Jurkat, Clone E6-1 (cell line): ENCODE data around the gene COMMD1. TPM values are rescaled to one million over a fixed set of nuclear protein-coding genes. Genes with fewer than 3 reads are reported as not detected.
A peak's percentile ranks its signal among the peaks of the same experiment; 100 is the strongest.
"Not testable (repeated sequence)": the region's sequence is repeated elsewhere in the genome, so short reads cannot be mapped to it uniquely, and the experiment has no call there.

ENCODE experiments used
- DNase-seq: peaks from one replicate; pipeline ENCODE4 v3.0.0-alpha.2; 2011; ENCODE audit warnings: low read depth, low spot score
- H3K4me3 ChIP-seq: 2 replicates; pipeline ENCODE4 v1.5.1; 2011; ENCODE audit warnings: mild to moderate bottlenecking, low read length, control low read depth, moderate library complexity
- polyA plus RNA-seq: library from polyadenylated mRNA; unstranded; fragments of >200 nt; gene quantifications from one replicate; pipeline ENCODE4 v1.2.1, GENCODE V29; 2012; ENCODE audit warnings: missing spikeins; ENCODE audit not compliant: insufficient read length, insufficient read depth

COMMD1 gene
- polyA plus RNA-seq = 148 TPM

- peak; percentile 70 for DNase-seq
- peak within 1 kb of the TSS; percentile 95 for H3K4me3 ChIP-seq
Observed at GRCh38 chr2:61905372-61906185, at the start of gene COMMD1. TSS of gene COMMD1 (plus strand) at chr2:61905674. CDS start at chr2:61905679, 5 bp downstream.

DNA sequence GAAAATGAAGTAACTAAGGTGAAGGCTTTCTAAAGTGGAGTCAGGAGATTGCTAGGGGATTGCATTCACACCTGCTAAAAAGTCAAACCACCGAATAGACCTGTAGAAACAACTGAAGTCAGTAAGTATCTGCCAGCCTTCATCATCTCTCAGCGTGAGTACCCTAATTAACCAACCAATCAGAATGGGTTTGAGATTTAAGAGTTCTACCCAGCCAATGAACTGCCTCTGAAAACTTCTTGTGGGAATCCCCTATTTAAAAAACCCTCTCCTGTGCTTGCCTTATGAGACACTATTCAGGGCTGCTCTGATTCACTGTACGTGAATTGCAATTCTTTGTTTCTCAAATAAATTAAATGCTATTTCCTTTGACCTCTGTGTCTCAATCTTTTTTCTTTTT, 48.2 kb upstream of the COMMD1 start:
- no peak overlapping the region for H3K4me3 ChIP-seq
- no peak for DNase-seq

- no peak overlapping the region for H3K4me3 ChIP-seq
- DNase-seq = no peak
Observed at GRCh38 chr2:61862085-61862484, 43.4 kb upstream of the COMMD1 start.

DNA sequence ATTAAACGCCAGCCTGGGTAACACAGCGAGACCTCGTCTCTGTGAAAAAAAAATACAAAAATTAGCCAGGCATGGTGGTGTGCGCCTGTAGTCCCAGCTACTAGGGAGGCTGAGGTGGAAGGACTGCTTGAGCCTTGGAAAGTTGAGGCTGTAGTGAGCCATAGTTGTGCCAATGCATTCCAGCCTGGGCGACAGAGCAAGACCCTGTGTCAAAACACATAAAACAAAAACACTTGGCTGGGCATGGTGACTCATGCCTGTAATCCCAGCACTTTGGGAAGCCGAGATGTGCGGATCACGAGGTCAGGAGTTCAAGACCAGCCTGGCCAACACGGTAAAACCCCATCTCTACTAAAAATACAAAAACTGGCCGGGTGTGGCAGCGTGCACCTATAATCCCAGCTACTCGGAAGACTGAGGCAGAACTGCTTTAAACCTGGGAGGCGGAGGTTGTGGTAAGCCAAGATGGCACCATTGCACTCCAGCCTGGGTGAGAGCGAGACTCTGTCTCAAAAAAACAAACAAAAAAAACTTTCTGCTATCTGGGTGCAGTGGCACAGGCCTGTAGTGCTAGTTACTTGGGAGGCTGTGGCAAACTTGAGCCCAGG, 38.9 kb upstream of the COMMD1 start:
- H3K4me3 ChIP-seq, DNase-seq: not testable (repeated sequence)

GRCh38 chr2:61876400-61876799, 29.1 kb upstream of the COMMD1 start:
- no peak for DNase-seq
- no peak overlapping the region for H3K4me3 ChIP-seq

DNA sequence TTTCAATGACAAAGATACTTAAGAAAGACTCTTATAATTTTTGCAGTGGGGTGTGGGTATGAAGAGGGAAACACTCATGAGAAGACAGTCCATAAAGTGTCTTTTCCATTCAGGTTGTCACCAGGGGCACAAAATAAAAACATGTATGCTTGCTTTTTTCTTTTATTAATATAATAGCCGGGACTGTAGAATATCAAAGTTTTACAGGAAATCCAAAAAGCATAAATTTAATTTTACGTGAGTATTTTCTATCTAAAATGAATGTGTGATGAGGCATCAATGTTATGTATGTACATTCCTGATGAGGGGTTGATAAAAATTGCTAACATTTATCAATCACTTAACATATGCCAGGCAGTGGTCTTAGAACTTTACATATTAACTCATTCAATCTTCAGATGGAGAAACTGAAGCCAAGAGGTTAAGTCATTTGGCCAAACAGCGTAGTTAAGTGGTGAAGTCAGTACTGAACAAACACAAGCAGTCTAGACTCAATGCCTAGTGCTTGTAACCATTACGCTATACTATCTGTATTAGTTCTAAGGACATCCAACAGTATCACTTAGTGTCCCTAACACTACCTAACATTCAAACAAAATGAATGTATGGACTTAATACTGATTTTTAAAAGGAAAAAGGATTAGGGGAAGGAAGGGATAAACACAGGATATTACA, 27.8 kb upstream of the COMMD1 start:
- H3K4me3 ChIP-seq = no peak overlapping the region
- DNase-seq = no peak

- DNase-seq = no peak
- H3K4me3 ChIP-seq = no peak overlapping the region
Observed at GRCh38 chr2:61878761-61879160, 26.7 kb upstream of the COMMD1 start.

DNA sequence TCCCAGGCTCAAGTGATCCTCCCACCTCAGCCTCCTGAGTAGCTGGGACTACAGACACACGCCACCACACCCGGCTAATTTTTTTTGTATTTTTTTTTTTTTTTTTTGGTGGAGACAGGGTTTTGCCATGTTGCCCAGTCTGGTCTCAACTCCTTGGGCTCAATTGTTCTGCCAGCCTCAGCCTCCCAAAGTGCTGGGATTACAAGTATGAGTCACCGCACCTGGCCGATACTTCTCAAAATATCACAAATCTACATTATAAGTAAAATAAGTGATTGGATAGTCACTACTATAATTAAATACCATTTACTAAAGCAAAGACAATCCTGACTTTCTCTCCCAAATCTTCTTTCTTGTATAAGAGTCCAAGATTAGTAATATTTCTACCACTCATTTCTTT, 26.1 kb upstream of the COMMD1 start:
- H3K4me3 ChIP-seq, DNase-seq: not testable (repeated sequence)

DNA sequence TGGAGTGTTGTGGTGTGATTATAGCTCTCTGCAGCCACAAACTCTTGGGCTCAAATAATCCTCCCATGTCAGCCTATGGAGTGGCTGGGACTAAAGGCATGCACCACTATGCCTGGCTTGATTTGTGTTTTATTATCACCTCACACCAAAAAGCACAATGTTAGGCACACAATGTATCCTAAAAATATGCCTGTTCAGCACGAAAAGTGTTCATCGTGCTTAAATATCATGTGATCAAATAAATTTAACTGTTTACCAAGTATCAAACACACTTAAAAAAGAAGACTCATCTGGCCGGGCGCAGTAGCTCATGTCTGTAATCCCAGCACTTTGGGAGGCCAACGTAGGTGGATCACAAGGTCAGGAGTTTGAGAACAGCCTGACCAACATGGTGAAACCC, 22.6 kb upstream of the COMMD1 start:
- no peak for DNase-seq
- no peak overlapping the region for H3K4me3 ChIP-seq

DNA sequence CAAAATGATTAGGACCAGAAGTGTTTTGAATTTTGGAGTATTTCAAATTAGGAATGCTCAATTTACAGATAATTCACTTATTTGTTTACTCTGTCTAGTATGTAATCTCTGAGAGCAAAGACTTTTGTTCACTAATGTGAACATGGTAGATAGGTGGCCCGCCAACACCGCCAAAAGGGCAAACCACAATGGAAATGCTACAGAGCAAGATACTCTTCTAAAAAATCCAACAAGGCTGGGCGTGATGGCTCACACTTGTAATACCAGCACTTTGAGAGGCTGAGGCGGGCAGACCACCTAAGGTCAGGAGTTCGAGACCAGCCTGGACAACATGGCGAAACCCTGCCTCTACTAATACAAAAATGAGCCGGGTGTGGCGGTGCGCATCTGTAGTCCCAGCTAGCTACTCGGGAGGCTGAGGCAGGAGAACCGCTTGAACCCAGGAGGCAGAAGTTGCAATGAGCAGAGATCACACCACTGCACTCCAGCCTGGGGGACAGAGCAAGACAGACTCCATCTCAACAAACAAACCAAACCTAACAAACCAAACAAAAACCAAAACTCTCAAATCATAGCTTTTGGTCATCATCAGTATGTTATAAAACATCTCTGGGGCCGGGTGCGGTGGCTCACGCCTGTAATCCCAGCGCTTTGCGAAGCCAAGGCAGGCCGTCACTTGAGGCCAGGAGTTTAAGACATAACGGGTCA, 19.4 kb upstream of the COMMD1 start:
- no peak overlapping the region for H3K4me3 ChIP-seq
- DNase-seq = no peak

DNA sequence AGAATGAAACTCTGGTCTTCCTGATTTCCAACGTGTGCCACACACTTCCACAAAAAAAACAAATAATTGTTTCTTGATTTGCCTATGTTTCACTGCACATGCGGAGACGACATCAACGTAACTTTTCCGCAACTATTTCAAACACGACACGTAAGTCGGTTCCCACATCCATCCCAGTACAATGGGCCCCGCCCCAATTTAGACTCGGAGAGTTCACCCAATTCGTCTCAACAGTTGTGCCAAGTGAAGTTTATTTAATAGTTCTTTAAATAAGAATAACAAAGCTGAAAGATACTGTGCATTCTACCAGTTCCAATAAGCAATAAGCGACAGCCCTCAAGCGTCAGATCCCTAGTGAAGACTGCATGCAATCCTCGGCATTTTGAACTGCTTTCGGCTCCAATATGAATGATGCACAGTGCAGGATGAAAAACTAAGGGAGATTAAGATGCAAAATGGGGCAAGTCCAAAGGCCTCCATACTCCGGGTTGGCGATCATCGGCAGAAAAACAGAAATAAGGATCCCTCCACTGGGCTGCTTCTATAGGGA, 17.7 kb upstream of the COMMD1 start:
- no peak for DNase-seq
- peak overlapping the region; percentile 83 for H3K4me3 ChIP-seq

- peak within 1 kb of the TSS; percentile 83 for H3K4me3 ChIP-seq
- DNase-seq = peak; percentile 85
Observed at GRCh38 chr2:61888267-61889055, 17.0 kb upstream of the COMMD1 start, which contains the start of gene CCT4. TSS of gene CCT4 (minus strand) at chr2:61888656. CDS start at chr2:61888507, 149 bp downstream.

DNA sequence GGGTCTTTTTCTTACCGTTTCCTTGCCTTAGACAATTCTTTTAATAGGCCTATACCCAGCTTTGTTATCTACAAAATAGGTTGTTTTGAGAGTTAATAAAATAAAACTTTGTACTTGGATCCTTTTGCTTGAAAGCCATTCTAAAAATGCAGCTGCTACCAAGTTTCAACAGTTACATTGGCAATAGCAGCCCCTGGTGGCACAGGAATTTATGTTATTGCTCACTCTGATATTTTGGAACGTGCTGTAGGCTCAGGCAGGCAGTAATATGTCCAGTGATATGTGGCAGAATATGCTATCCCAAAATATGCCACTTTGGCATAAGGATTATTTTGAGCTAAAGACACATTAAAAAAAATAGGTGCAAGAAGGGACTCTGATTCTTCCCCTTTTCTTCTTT, 6.7 kb upstream of the COMMD1 start:
- no peak for DNase-seq

DNA sequence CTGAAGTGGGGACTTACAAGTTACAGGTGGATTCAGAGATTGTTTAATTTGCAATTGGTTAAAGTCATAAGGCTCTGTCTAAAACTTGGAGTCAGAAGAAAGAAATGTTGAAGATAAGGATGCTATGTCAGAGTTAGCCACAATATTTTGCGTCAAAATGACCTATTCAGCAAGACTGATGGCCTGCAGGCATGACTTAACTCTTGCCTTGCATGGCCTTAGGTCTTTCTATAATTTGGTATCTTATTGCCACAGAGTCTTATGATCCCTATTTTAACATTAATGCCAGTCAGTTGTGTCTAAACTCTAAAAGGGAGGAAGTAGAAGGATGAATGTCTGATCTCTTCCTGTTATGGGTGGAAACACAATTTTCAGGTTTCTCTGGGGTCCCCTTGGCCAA, 5.2 kb upstream of the COMMD1 start:
- no peak for DNase-seq
- H3K4me3 ChIP-seq = no peak overlapping the region

More for the DNA sequence above, 6.7 kb upstream of the COMMD1 start:
- no peak overlapping the region for H3K4me3 ChIP-seq

- peak overlapping the region; percentile 95 for H3K4me3 ChIP-seq
- no peak for DNase-seq
Observed at GRCh38 chr2:61906186-61906470, 654 bp downstream of the COMMD1 start.

DNA sequence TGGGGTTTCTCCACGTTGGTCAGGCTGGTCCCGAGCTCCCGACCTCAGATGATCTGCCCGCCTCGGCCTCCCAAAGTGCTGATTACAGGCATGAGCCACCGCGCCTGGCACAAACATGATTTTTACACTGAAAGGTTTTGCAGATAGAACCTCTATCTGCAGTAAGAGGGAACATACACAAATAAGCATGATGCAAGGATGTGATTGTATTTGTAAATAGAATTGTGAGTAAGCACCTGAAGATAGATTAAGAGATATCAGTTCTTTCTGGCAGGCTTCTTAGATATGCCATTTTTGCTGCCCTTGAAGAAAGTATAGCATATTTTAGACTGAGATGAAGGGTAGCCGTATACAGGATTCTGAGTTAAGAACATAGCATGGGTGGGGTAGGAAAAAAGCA, 3.6 kb downstream of the COMMD1 start:
- no peak for DNase-seq
- H3K4me3 ChIP-seq = no peak overlapping the region

DNA sequence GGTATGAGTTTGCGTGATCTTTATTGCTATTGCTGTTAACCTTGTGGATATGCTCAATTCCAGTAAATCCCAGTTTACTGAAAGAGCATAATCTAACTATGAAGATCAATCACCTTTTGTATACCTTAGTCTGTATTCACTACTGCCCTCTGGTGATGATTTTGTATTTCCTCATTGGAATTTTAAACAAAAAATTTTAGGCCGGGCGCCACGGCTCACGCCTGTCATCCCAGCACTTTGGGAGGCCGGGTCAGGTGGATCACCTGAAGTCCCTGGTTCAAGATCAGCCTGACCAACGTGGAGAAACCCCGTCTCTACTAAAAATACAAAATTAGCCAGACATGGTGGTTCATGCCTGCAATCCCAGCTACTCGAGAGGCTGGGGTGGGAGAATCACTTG, 5.1 kb downstream of the COMMD1 start:
- no peak for DNase-seq
- H3K4me3 ChIP-seq = no peak overlapping the region

DNA sequence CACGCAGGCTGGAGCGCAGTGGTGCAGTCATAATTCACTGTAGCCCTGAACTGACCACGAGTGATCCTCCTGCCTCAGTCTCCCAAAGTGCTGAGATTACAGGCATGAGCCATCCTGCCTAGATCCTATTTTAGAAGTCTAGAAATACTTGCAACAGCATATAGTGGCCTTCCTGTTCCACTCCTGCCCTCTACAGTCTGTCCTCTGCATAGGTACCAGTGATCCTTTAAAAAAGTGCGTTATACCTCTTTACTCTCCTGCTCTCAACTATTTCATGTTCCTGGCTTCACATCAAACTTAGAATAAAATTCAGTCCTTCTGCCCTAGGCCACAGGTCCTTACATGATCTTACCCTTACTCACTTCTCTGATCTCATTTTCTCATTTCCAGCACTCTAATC, 6.0 kb downstream of the COMMD1 start:
- no peak for DNase-seq
- no peak overlapping the region for H3K4me3 ChIP-seq

DNA sequence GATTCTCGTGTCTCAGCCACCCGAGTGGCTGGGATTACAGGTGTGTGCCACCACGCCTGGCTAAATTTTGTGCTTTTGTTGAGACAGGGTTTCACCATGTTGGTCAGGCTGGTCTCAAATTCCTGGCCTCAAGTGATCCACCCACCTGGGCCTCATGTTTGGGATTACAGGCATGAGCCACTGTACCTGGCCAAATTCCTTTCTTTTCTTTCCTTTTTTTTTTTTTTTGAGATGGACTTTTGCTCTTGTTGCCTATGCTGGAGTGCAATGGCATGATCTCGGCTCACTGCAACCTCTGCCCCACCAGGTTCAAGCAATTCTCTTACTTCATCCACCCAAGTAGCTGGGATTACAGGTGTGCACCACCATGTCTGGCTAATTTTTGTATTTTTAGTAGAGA, 9.3 kb downstream of the COMMD1 start:
- DNase-seq, H3K4me3 ChIP-seq: not testable (repeated sequence)
